ENCODE measurements around the gene GRID2. TPM values are rescaled to one million over a fixed set of nuclear protein-coding genes. Genes with fewer than 3 reads are reported as not detected.

The GRID2 gene
- polyA plus RNA-seq, 1 of the 3 experiments (the other 2 are of a cell fraction): not detected

GRCh38 chr4:93648258-93648657 lies 1344.5 kb downstream of the GRID2 start:
- TF ChIP-seq TEAD4 (IDR thresholded peaks at IDR 0.05; ENCODE audit: borderline replicate concordance, insufficient read depth) (no peak), CTCF (IDR thresholded peaks at IDR 0.05) (no peak), FOXJ3 (CRISPR knock-in tag; IDR thresholded peaks at IDR 0.05) (no peak), RAD21 (IDR thresholded peaks at IDR 0.05; ENCODE audit: low read length) (no peak), EP300 (IDR thresholded peaks at IDR 0.05; ENCODE audit: borderline replicate concordance in 1 of 2, low read depth in 1 of 2, low read length in 1 of 2) (no peak), RCOR1 (IDR thresholded peaks at IDR 0.05; ENCODE audit: low read length) (no peak), YY1 (IDR thresholded peaks at IDR 0.05; ENCODE audit: low read depth) (no peak), MAX (IDR thresholded peaks at IDR 0.05; ENCODE audit: low read depth) (no peak), JUND (IDR thresholded peaks at IDR 0.05) (no peak), GATA2 (CRISPR knock-in tag; IDR thresholded peaks at IDR 0.05) (no peak), NRF1 (IDR thresholded peaks at IDR 0.05; ENCODE audit: low read depth, low read length) (no peak), MEF2A (IDR thresholded peaks at IDR 0.05; ENCODE audit: borderline replicate concordance, low read depth) (no peak)
- TF ChIP-seq, protein P1, sequence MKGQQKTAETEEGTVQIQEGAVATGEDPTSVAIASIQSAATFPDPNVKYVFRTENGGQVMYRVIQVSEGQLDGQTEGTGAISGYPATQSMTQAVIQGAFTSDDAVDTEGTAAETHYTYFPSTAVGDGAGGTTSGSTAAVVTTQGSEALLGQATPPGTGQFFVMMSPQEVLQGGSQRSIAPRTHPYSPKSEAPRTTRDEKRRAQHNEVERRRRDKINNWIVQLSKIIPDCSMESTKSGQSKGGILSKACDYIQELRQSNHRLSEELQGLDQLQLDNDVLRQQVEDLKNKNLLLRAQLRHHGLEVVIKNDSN (IDR thresholded peaks at IDR 0.05; ENCODE audit: borderline replicate concordance, low read depth): no peak
- WGBS (ENCODE audit: low lambda C conversion rate): 67% methylated on average over 3 of the region's 3 CpGs
- no peaks in the 10 kb centered on the region for H3K9me2 ChIP-seq
- no peaks in the 10 kb centered on the region for H3K79me2 ChIP-seq (ENCODE audit: insufficient read depth)
- H3K9ac ChIP-seq: no peak overlapping the region
- ChIA-PET CTCF (interaction anchor here (1.5 kb wide), 1 partner anchor 10 kb away, joined by 4 read pairs; no protein-coding TSS in a partner anchor), POLR2A (no interaction called here)
- no peaks in the 10 kb centered on the region for H3K36me3 ChIP-seq (replicated peaks in 1 of 2; ENCODE audit: control insufficient read depth in 1 of 2, insufficient read depth in 2 of 2, low read length in 1 of 2)
- H3F3A ChIP-seq (replicated peaks; ENCODE audit: insufficient read depth): no peaks in the 10 kb centered on the region
- H3K4me3 ChIP-seq (ENCODE audit: low read depth in 2 of 2, low read length in 1 of 2): no peak overlapping the region
- no peaks in the 10 kb centered on the region for H3K4me1 ChIP-seq (ENCODE audit: control insufficient read depth in 1 of 2, insufficient read depth in 2 of 2, low read depth in 1 of 2, low read length in 1 of 2)
- H2AFZ ChIP-seq (ENCODE audit: low read depth): no peak overlapping the region
- H4K20me1 ChIP-seq (ENCODE audit: insufficient read depth): no peaks in the 10 kb centered on the region
- no peak overlapping the region for H3K4me2 ChIP-seq
- no peaks in the 10 kb centered on the region for H3K27me3 ChIP-seq (ENCODE audit: insufficient read depth)
- no peaks in the 10 kb centered on the region for H3K9me3 ChIP-seq
- no peak overlapping the region for H3K27ac ChIP-seq (ENCODE audit: low read depth in 2 of 2, low read length in 1 of 2)
- no peak for DNase-seq

- Histone ChIP-seq H3K27ac (ENCODE audit: low read depth in 2 of 2, low read length in 1 of 2) (no peak overlapping the region), H3K27me3 (ENCODE audit: insufficient read depth) (no peaks in the 10 kb centered on the region), H3K9me2 (no peaks in the 10 kb centered on the region), H3K4me3 (ENCODE audit: low read depth in 2 of 2, low read length in 1 of 2) (no peak overlapping the region), H3K4me2 (no peak overlapping the region), H3K79me2 (ENCODE audit: insufficient read depth) (no peaks in the 10 kb centered on the region), H3K36me3 (replicated peaks in 1 of 2; ENCODE audit: control insufficient read depth in 1 of 2, insufficient read depth in 2 of 2, low read length in 1 of 2) (no peaks in the 10 kb centered on the region), H4K20me1 (ENCODE audit: insufficient read depth) (no peaks in the 10 kb centered on the region), H2AFZ (ENCODE audit: low read depth) (no peak overlapping the region), H3F3A (replicated peaks; ENCODE audit: insufficient read depth) (no peaks in the 10 kb centered on the region), H3K4me1 (ENCODE audit: control insufficient read depth in 1 of 2, insufficient read depth in 2 of 2, low read depth in 1 of 2, low read length in 1 of 2) (no peaks in the 10 kb centered on the region), H3K9ac (no peak overlapping the region), H3K9me3 (no peaks in the 10 kb centered on the region)
- DNase-seq: no peak
- TF ChIP-seq TEAD4 (IDR thresholded peaks at IDR 0.05; ENCODE audit: borderline replicate concordance, insufficient read depth): no peak
- TF ChIP-seq, protein P2, sequence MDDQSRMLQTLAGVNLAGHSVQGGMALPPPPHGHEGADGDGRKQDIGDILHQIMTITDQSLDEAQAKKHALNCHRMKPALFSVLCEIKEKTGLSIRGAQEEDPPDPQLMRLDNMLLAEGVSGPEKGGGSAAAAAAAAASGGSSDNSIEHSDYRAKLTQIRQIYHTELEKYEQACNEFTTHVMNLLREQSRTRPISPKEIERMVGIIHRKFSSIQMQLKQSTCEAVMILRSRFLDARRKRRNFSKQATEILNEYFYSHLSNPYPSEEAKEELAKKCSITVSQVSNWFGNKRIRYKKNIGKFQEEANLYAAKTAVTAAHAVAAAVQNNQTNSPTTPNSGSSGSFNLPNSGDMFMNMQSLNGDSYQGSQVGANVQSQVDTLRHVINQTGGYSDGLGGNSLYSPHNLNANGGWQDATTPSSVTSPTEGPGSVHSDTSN (IDR thresholded peaks at IDR 0.05): no peak
- no peak for TF ChIP-seq FOXJ3 (CRISPR knock-in tag; IDR thresholded peaks at IDR 0.05)
- no peak for TF ChIP-seq ELF1 (IDR thresholded peaks at IDR 0.05)
- no peak for TF ChIP-seq SIN3A (IDR thresholded peaks at IDR 0.05; ENCODE audit: borderline replicate concordance, low read depth, low read length)
- TF ChIP-seq IRF3 (IDR thresholded peaks at IDR 0.05; ENCODE audit: low read depth, low read length): no peak
- TF ChIP-seq, protein P3, sequence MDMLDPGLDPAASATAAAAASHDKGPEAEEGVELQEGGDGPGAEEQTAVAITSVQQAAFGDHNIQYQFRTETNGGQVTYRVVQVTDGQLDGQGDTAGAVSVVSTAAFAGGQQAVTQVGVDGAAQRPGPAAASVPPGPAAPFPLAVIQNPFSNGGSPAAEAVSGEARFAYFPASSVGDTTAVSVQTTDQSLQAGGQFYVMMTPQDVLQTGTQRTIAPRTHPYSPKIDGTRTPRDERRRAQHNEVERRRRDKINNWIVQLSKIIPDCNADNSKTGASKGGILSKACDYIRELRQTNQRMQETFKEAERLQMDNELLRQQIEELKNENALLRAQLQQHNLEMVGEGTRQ (IDR thresholded peaks at IDR 0.05; ENCODE audit: borderline replicate concordance, low read depth, low read length): no peak
- TF ChIP-seq FOSL2 (IDR thresholded peaks at IDR 0.05; ENCODE audit: borderline replicate concordance, low read depth): no peak
- no peak for TF ChIP-seq GATA2 (CRISPR knock-in tag; IDR thresholded peaks at IDR 0.05)
- TF ChIP-seq, protein P4, sequence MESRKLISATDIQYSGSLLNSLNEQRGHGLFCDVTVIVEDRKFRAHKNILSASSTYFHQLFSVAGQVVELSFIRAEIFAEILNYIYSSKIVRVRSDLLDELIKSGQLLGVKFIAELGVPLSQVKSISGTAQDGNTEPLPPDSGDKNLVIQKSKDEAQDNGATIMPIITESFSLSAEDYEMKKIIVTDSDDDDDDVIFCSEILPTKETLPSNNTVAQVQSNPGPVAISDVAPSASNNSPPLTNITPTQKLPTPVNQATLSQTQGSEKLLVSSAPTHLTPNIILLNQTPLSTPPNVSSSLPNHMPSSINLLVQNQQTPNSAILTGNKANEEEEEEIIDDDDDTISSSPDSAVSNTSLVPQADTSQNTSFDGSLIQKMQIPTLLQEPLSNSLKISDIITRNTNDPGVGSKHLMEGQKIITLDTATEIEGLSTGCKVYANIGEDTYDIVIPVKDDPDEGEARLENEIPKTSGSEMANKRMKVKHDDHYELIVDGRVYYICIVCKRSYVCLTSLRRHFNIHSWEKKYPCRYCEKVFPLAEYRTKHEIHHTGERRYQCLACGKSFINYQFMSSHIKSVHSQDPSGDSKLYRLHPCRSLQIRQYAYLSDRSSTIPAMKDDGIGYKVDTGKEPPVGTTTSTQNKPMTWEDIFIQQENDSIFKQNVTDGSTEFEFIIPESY (IDR thresholded peaks at IDR 0.05; ENCODE audit: borderline replicate concordance, low read depth): no peak
- CTCF ChIA-PET: no interaction called here
- POLR2A ChIA-PET: no interaction called here
Observed at GRCh38 chr4:93649828-93650227, 1346.1 kb downstream of the GRID2 start.

All from SK-N-SH (cell line).